DMS114 treated with DMSO at 0.1 percent for 48 hours (cell line): ENCODE data around the gene LIMS3.
"Not testable (repeated sequence)": the region's sequence is repeated elsewhere in the genome, so short reads cannot be mapped to it uniquely, and the experiment has no call there.

Experiments used
- DNase-seq: peaks from one replicate; lab custom pipeline; 2025; ENCODE audit not compliant: unreplicated experiment; lab: John Stamatoyannopoulos, UW

The LIMS3 gene

GRCh38 chr2:109921543-109922384, 23.3 kb downstream of the LIMS3 start:
- not testable (repeated sequence) for DNase-seq

- not testable (repeated sequence) for DNase-seq
These were observed 26.0 kb downstream of the LIMS3 start for GRCh38 chr2:109924481-109924880.

GRCh38 chr2:109927803-109928202, 29.3 kb downstream of the LIMS3 start:
- not testable (repeated sequence) for DNase-seq

GRCh38 chr2:109929222-109929621, 30.7 kb downstream of the LIMS3 start:
- not testable (repeated sequence) for DNase-seq

GRCh38 chr2:109936534-109936933, 38.0 kb downstream of the LIMS3 start:
- not testable (repeated sequence) for DNase-seq

GRCh38 chr2:109945362-109945761, 46.9 kb downstream of the LIMS3 start:
- DNase-seq = not testable (repeated sequence)

GRCh38 chr2:109947262-109947958, 48.9 kb downstream of the LIMS3 start:
- not testable (repeated sequence) for DNase-seq

- not testable (repeated sequence) for DNase-seq
These were observed 49.6 kb downstream of the LIMS3 start for GRCh38 chr2:109947959-109948520.

- not testable (repeated sequence) for DNase-seq
These were observed 51.8 kb downstream of the LIMS3 start for GRCh38 chr2:109950146-109950843.

GRCh38 chr2:109963942-109964341, 65.5 kb downstream of the LIMS3 start:
- not testable (repeated sequence) for DNase-seq

GRCh38 chr2:109965482-109965881, 67.0 kb downstream of the LIMS3 start:
- not testable (repeated sequence) for DNase-seq

GRCh38 chr2:109966107-109966736, 67.7 kb downstream of the LIMS3 start:
- DNase-seq = not testable (repeated sequence)

- not testable (repeated sequence) for DNase-seq
These were observed 68.4 kb downstream of the LIMS3 start for GRCh38 chr2:109966858-109967257.

GRCh38 chr2:109969864-109970263, 71.4 kb downstream of the LIMS3 start:
- DNase-seq = not testable (repeated sequence)

GRCh38 chr2:109971710-109972109, 73.2 kb downstream of the LIMS3 start:
- not testable (repeated sequence) for DNase-seq
